ENCODE data around the gene SH3BP2. TPM values are rescaled to one million over a fixed set of nuclear protein-coding genes. Genes with fewer than 3 reads are reported as not detected.

The SH3BP2 gene
- polyA plus RNA-seq, 1 donor (not counting 4 experiments of a cell fraction or from before 2014, with no cell fraction given), result 11.2 TPM

DNA sequence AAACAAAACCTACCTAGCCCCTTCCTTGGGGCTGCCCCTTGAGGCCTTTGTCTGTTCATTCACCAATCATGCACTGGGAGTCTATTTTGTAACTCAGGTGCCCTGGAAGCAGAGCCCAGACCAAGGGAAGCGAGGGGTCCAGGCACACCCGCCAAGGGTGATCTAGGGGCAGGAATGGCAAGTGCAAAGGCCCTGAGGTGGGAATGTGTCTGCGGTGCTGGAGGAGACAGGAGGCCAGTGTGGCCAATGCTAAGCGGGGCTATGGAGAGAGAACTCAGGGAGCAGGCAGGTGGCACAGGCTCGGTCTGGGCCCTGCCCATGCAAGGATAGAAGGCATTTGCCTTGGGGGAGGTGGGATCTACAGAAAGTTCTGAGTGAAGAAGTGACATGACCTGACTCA, 3.5 kb upstream of the SH3BP2 start:
- Histone ChIP-seq H4K20me1 (ENCODE audit: control insufficient read depth, extremely low read depth, insufficient read depth, low read length) (no peaks in the 10 kb centered on the region), H3K27me3 (ENCODE audit: control insufficient read depth, extremely low read depth, insufficient read depth, low read length) (peaks cover 16% of the 10 kb centered on the region), H3K79me2 (ENCODE audit: control insufficient read depth, insufficient read depth, low read length) (no peaks in the 10 kb centered on the region), H3K4me3 (ENCODE audit: control insufficient read depth in 2 of 3, extremely low read depth in 1 of 3, insufficient read depth in 2 of 3, low read depth in 1 of 3, low read length in 3 of 3) (no peak overlapping the region), H3K4me1 (ENCODE audit: control insufficient read depth, extremely low read depth, insufficient read depth, low read length) (peaks cover 9% of the 10 kb centered on the region), H3K4me2 (ENCODE audit: control insufficient read depth, extremely low read depth, insufficient read depth, low read depth, low read length) (no peak overlapping the region), H3K9me3 (ENCODE audit: control insufficient read depth, low read depth, low read length) (no peaks in the 10 kb centered on the region), H3K9ac (ENCODE audit: control insufficient read depth, extremely low read depth, insufficient read depth, low read length) (no peak overlapping the region), H3K27ac (ENCODE audit: control insufficient read depth, insufficient read depth, low read length) (no peak overlapping the region), H3K9me1 (ENCODE audit: control insufficient read depth, extremely low read depth, insufficient read depth, low read length) (no peaks in the 10 kb centered on the region), H2AFZ (ENCODE audit: control insufficient read depth, low read length) (no peak overlapping the region), H3K36me3 (ENCODE audit: control insufficient read depth in 2 of 2, extremely low read depth in 1 of 2, insufficient read depth in 2 of 2, low read length in 2 of 2) (no peaks in the 10 kb centered on the region)
- dilution Hi-C loops (cut with MboI; ENCODE audit: extremely low pct_ligation_motif_present, low sequenced_read_pairs), result no loop called here
- TF ChIP-seq EZH2 (IDR thresholded peaks at IDR 0.05; ENCODE audit: low read length), result no peak
- TF ChIP-seq, protein P1, sequence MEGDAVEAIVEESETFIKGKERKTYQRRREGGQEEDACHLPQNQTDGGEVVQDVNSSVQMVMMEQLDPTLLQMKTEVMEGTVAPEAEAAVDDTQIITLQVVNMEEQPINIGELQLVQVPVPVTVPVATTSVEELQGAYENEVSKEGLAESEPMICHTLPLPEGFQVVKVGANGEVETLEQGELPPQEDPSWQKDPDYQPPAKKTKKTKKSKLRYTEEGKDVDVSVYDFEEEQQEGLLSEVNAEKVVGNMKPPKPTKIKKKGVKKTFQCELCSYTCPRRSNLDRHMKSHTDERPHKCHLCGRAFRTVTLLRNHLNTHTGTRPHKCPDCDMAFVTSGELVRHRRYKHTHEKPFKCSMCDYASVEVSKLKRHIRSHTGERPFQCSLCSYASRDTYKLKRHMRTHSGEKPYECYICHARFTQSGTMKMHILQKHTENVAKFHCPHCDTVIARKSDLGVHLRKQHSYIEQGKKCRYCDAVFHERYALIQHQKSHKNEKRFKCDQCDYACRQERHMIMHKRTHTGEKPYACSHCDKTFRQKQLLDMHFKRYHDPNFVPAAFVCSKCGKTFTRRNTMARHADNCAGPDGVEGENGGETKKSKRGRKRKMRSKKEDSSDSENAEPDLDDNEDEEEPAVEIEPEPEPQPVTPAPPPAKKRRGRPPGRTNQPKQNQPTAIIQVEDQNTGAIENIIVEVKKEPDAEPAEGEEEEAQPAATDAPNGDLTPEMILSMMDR (optimal IDR thresholded peaks at IDR 0.05 in 1 of 3, IDR thresholded peaks at IDR 0.05 in 1 of 3, conservative IDR thresholded peaks at IDR 0.05 in 1 of 3; ENCODE audit: extremely low read depth in 1 of 3, insufficient read depth in 2 of 3, low read length in 3 of 3), result no peak
- no peak for FAIRE-seq
- DNase-seq (ENCODE audit: low read depth, low spot score), result no peak

DNA sequence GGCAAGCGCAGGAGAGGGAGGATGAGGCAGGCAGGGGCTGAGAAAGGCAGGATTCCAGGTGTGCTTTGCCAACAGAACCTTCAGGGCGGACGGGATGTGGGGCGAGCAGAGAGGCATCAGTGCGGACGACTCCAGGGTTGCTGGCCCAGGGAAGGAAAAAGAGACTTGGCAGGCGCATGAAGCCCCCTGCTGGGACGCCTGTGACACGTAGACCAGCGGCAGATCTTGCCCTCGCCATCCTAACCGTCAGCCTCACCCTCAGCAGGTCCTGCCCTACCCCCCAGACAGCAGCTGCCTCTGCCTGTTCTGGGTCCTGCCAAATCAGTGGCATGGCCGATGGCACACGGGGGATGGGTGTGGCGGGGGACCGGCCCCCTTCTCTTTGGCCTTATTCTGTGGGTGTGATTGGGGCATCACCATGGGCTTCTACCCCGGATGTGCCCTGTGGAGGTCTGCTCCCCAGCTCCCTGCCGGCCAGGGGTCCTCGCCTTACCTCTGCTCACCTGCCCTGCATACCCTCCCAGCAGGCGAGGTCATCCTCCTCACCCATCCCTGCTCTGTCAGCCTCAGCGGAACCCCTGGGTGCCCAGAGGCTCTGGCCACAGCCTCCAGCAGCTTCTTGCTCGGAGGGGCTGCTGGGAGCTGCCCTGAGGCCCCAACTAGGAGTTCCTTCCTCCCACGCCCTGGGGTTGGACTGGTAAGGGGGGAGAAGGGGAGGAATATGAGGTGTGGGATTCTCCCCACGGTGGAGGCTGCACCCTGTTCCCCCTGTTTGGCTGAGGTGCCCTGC, 2.9 kb upstream of the SH3BP2 start:
- H3K9me3 ChIP-seq (ENCODE audit: control insufficient read depth, low read depth, low read length), result no peaks in the 10 kb centered on the region
- H3K36me3 ChIP-seq (ENCODE audit: control insufficient read depth in 2 of 2, extremely low read depth in 1 of 2, insufficient read depth in 2 of 2, low read length in 2 of 2), result no peaks in the 10 kb centered on the region
- H3K27me3 ChIP-seq (ENCODE audit: control insufficient read depth, extremely low read depth, insufficient read depth, low read length), result peaks cover 15% of the 10 kb centered on the region
- no peaks in the 10 kb centered on the region for H4K20me1 ChIP-seq (ENCODE audit: control insufficient read depth, extremely low read depth, insufficient read depth, low read length)
- H3K4me2 ChIP-seq (ENCODE audit: control insufficient read depth, extremely low read depth, insufficient read depth, low read depth, low read length), result no peak overlapping the region
- FAIRE-seq (no peak), DNase-seq (ENCODE audit: low read depth, low spot score) (no peak)
- H2AFZ ChIP-seq (ENCODE audit: control insufficient read depth, low read length), result no peak overlapping the region
- no peak overlapping the region for H3K9ac ChIP-seq (ENCODE audit: control insufficient read depth, extremely low read depth, insufficient read depth, low read length)
- H3K79me2 ChIP-seq (ENCODE audit: control insufficient read depth, insufficient read depth, low read length), result no peaks in the 10 kb centered on the region
- H3K9me1 ChIP-seq (ENCODE audit: control insufficient read depth, extremely low read depth, insufficient read depth, low read length), result no peaks in the 10 kb centered on the region
- dilution Hi-C loops (cut with MboI; ENCODE audit: extremely low pct_ligation_motif_present, low sequenced_read_pairs), result no loop called here
- H3K4me3 ChIP-seq (ENCODE audit: control insufficient read depth in 2 of 3, extremely low read depth in 1 of 3, insufficient read depth in 2 of 3, low read depth in 1 of 3, low read length in 3 of 3), result no peak overlapping the region
- TF ChIP-seq EZH2 (IDR thresholded peaks at IDR 0.05; ENCODE audit: low read length), result no peak
- TF ChIP-seq, protein P1 (optimal IDR thresholded peaks at IDR 0.05 in 1 of 3, IDR thresholded peaks at IDR 0.05 in 1 of 3, conservative IDR thresholded peaks at IDR 0.05 in 1 of 3; ENCODE audit: extremely low read depth in 1 of 3, insufficient read depth in 2 of 3, low read length in 3 of 3), result no peak
- no peak overlapping the region for H3K27ac ChIP-seq (ENCODE audit: control insufficient read depth, insufficient read depth, low read length)
- peaks cover 15% of the 10 kb centered on the region for H3K4me1 ChIP-seq (ENCODE audit: control insufficient read depth, extremely low read depth, insufficient read depth, low read length)

All from keratinocyte (primary cell).